ENCODE measurements around the gene SRSF3. TPM values are rescaled to one million over a fixed set of nuclear protein-coding genes. Genes with fewer than 3 reads are reported as not detected.
A peak's percentile ranks its signal among the peaks of the same experiment; 100 is the strongest.

SRSF3 gene
- total RNA-seq, 6 donors from 2014 or later = 61.5 to 220 (median 167) TPM

- peak overlapping the region; percentile 36 to 80 (median 69) for H3K27ac ChIP-seq
- DNase-seq (no peak), ATAC-seq (ENCODE audit: low FRiP score in 2 of 2) (no peak)
- peaks cover 40 to 53% (median 44%) of the 10 kb centered on the region in 4 donors for H3K4me1 ChIP-seq
- TF ChIP-seq CTCF (IDR thresholded peaks at IDR 0.05) = no peak
- no peak for TF ChIP-seq POLR2AphosphoS5 (IDR thresholded peaks at IDR 0.05)
- no peak for TF ChIP-seq POLR2A (IDR thresholded peaks at IDR 0.05)
- TF ChIP-seq EP300 (IDR thresholded peaks at IDR 0.05) = no peak
- H3K27me3 ChIP-seq = no peaks in the 10 kb centered on the region
- no peaks in the 10 kb centered on the region for H3K9me3 ChIP-seq
- WGBS, 2 donors = 95 to 100% methylated on average over 5 of the region's 5 CpGs
- H3K36me3 ChIP-seq = no peaks in the 10 kb centered on the region
- no peak overlapping the region for H3K4me3 ChIP-seq
Measured at GRCh38 chr6:36627141-36627540, 33.0 kb downstream of the SRSF3 start.

GRCh38 chr6:36627801-36628246, 33.7 kb downstream of the SRSF3 start:
- 23 to 34% methylated on average over 4 of the region's 4 CpGs for WGBS, 2 donors
- ATAC-seq (ENCODE audit: low FRiP score in 2 of 2) (peak; percentile 56 to 82), DNase-seq (peak in 1 of 2 donors; percentile 71)
- no peaks in the 10 kb centered on the region for H3K36me3 ChIP-seq
- no peaks in the 10 kb centered on the region for H3K9me3 ChIP-seq
- H3K4me3 ChIP-seq = no peak overlapping the region
- H3K4me1 ChIP-seq = peaks cover 36 to 49% (median 42%) of the 10 kb centered on the region in 4 donors
- TF ChIP-seq POLR2AphosphoS5 (IDR thresholded peaks at IDR 0.05) (peak; percentile 36 to 74), EP300 (IDR thresholded peaks at IDR 0.05) (peak in 1 of 4 donors; percentile 52), CTCF (IDR thresholded peaks at IDR 0.05) (no peak), POLR2A (IDR thresholded peaks at IDR 0.05) (no peak)
- H3K27ac ChIP-seq = peak overlapping the region; percentile 36 to 80 (median 69)
- no peaks in the 10 kb centered on the region for H3K27me3 ChIP-seq

- WGBS, 2 donors = 91 to 97% methylated on average over 10 to 11 of the region's 11 CpGs
- Histone ChIP-seq H3K4me3 (no peak overlapping the region), H3K36me3 (no peaks in the 10 kb centered on the region), H3K27me3 (no peaks in the 10 kb centered on the region), H3K4me1 (peaks cover 23 to 39% (median 29%) of the 10 kb centered on the region in 4 donors), H3K9me3 (no peaks in the 10 kb centered on the region), H3K27ac (peak overlapping the region in 3 of 4 donors; percentile 36 to 80 (median 72))
- DNase-seq (no peak), ATAC-seq (ENCODE audit: low FRiP score in 2 of 2) (no peak)
- TF ChIP-seq POLR2AphosphoS5 (IDR thresholded peaks at IDR 0.05) (no peak), EP300 (IDR thresholded peaks at IDR 0.05) (no peak), CTCF (IDR thresholded peaks at IDR 0.05) (no peak), POLR2A (IDR thresholded peaks at IDR 0.05) (no peak)
Measured at GRCh38 chr6:36629784-36630183, 35.6 kb downstream of the SRSF3 start.

GRCh38 chr6:36631326-36632011, 37.3 kb downstream of the SRSF3 start:
- peak in 1 of 2 donors; percentile 54 for ATAC-seq (ENCODE audit: low FRiP score in 2 of 2)
- no peaks in the 10 kb centered on the region for H3K9me3 ChIP-seq
- TF ChIP-seq EP300 (IDR thresholded peaks at IDR 0.05) (no peak), CTCF (IDR thresholded peaks at IDR 0.05) (no peak), POLR2AphosphoS5 (IDR thresholded peaks at IDR 0.05) (no peak), POLR2A (IDR thresholded peaks at IDR 0.05) (no peak)
- H3K4me3 ChIP-seq = no peak overlapping the region
- H3K4me1 ChIP-seq = peaks cover 23 to 39% (median 27%) of the 10 kb centered on the region in 4 donors
- no peaks in the 10 kb centered on the region for H3K36me3 ChIP-seq
- H3K27ac ChIP-seq = no peak overlapping the region
- H3K27me3 ChIP-seq = no peaks in the 10 kb centered on the region
- DNase-seq = no peak
- WGBS, 2 donors = 67 to 75% methylated on average over 13 to 14 of the region's 14 CpGs

Measured in upper lobe of left lung (tissue), 6 donors.